Fibroblast of pulmonary artery (primary cell): ENCODE results near the gene GPATCH8.

ENCODE experiments used
- DNase-seq: peaks from one replicate; pipeline ENCODE4 v3.0.0-alpha.2; 2010; ENCODE audit warnings: low read depth
- H3K4me3 ChIP-seq: replicated peaks from 2 replicates; pipeline ENCODE4 v1.5.1; 2011; ENCODE audit warnings: low read depth, mild to moderate bottlenecking, control low read depth, low read length, moderate library complexity
- CTCF ChIP-seq: IDR thresholded peaks from 2 replicates; pipeline ENCODE4 v1.5.1; 2011; ENCODE audit warnings: mild to moderate bottlenecking, control low read depth, low read length, inconsistent platforms; ENCODE audit errors: missing control alignments

The GPATCH8 gene

DNA sequence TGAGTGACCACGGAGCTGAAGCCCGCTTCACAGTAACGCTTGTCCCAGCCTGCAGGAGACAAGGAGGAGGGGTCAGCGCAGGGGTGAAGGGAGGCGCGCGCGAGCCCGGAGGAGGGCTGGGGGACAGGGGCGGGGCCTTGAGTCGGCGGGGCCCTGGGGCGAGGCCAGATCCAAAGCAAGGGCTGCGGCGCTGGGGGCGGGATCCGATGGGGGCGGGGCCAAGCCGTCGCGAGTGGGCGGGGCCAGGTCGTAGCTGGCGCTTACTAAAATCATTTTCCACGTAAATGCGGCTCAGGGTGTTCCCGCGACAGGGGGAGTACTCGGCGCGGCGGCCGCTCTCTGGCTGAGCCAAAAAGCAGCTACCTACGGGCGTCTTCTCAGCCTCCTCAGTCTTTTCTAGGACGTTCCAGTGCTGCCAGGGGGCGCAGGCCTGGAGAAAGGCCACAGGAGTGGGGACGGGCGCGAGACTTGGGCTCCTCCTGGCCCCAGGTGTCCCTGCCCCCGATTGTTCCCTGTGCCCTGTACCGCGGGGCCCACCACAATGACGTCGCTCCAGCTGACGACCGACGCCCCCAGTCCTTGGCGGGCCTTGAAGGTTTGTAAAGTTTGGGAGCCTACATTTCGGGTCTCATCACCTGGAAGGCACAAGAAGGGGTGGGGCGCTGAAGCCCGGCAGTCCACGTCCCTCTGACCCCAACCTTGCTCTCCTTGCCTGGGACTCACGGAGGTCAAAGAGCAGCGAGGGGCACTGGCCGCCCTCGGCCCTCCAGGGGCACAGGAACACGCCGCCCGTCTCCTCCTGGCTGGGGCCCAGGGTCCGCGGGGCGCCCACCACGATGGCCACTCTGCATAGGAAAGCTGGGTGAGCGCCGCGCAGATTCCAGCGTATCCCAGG, 117.7 kb downstream of the GPATCH8 start:
- peak; percentile 72 for DNase-seq
- TF ChIP-seq CTCF = peak; percentile 20
- H3K4me3 ChIP-seq = peak overlapping the region; percentile 59

GRCh38 chr17:44384823-44385286, 118.4 kb downstream of the GPATCH8 start:
- no peak for TF ChIP-seq CTCF
- no peak for DNase-seq
- peak overlapping the region; percentile 59 for H3K4me3 ChIP-seq

GRCh38 chr17:44384281-44384822, 118.9 kb downstream of the GPATCH8 start:
- no peak for TF ChIP-seq CTCF
- no peak overlapping the region for H3K4me3 ChIP-seq
- DNase-seq = no peak

GRCh38 chr17:44383861-44384260, 119.3 kb downstream of the GPATCH8 start:
- no peak for TF ChIP-seq CTCF
- no peak overlapping the region for H3K4me3 ChIP-seq
- no peak for DNase-seq

DNA sequence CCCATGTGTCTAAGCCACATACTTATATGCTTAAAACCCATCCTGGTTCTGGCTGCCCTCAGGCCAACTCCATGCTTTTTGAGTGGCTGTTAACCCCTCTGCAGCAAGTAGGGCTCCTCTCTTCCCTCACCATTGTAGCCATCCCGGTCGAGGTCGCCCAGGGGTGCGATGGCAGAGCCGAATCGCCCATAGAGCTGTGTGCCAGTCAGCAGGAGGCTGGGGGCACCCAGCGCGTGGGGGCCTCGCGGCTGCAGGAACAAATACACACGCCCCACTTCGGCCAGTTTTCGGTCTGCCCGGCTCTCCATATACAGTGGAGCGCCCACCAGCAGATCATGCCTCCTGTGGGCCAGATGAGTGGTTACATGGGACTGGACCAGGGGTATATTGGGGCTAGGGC, 119.8 kb downstream of the GPATCH8 start:
- DNase-seq = no peak
- TF ChIP-seq CTCF = no peak
- no peak overlapping the region for H3K4me3 ChIP-seq

- DNase-seq = no peak
- no peak overlapping the region for H3K4me3 ChIP-seq
- no peak for TF ChIP-seq CTCF
Observed at GRCh38 chr17:44382917-44383316, 120.3 kb downstream of the GPATCH8 start.

DNA sequence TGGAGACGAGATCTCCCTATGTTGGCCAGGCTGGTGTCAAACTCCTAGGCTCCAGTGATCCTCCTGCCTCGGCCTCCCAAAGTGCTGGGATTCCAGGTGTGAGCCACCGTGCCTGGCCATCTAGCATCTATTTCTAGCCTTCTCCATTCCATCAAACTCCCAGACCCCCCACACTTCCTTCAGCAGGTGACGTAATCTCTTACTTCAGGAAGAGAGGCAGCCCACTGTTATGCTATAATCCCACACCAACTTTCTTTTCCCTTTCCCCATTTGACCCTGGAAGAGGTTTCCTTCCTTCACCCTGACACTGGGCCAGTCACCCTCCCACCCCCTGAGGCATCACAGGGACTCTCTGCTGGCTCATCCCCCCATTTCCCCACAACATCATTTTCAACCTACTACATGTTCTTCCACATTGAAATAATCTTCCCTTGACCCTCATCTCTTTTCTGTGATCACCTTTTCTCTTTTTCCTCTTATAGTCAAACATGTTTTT, 121.3 kb downstream of the GPATCH8 start:
- no peak overlapping the region for H3K4me3 ChIP-seq
- no peak for TF ChIP-seq CTCF
- DNase-seq = no peak
